Keratinocyte (primary cell): ENCODE data around the gene PKD2. TPM values are rescaled to one million over a fixed set of nuclear protein-coding genes. Genes with fewer than 3 reads are reported as not detected.
"Not testable (repeated sequence)": the region's sequence is repeated elsewhere in the genome, so short reads cannot be mapped to it uniquely, and the experiment has no call there.

Experiments used
- DNase-seq: peaks from one replicate; pipeline ENCODE4 v3.0.0-alpha.2; 2011; ENCODE audit warnings: low read depth, missing footprints, low spot score
- FAIRE-seq: peaks from 2 replicates; lab custom pipeline; 2011; peaks lifted over from hg19 to GRCh38; lab: Jason Lieb, UNC
- H2AFZ ChIP-seq: 2 replicates; pipeline ENCODE4 v1.6.0; 2012; ENCODE audit warnings: low read length, control low read depth, inconsistent platforms; ENCODE audit not compliant: control insufficient read depth
- H3K27ac ChIP-seq: 2 replicates; pipeline ENCODE4 v1.5.1; 2011; ENCODE audit warnings: low read length; ENCODE audit not compliant: control insufficient read depth, insufficient read depth
- H3K27me3 ChIP-seq: 3 replicates; pipeline ENCODE4 v1.6.0; 2011; ENCODE audit warnings: low read length; ENCODE audit not compliant: control insufficient read depth, insufficient read depth; ENCODE audit errors: extremely low read depth
- H3K36me3 ChIP-seq, 2 experiments: 2 replicates in 1 of 2; 3 replicates in 1 of 2; pipeline ENCODE4 v1.5.1; 2011; ENCODE audit warnings: low read length in 2 of 2, mild to moderate bottlenecking in 1 of 2; ENCODE audit not compliant: control insufficient read depth in 2 of 2, insufficient read depth in 2 of 2; ENCODE audit errors: extremely low read depth in 1 of 2
- H3K4me1 ChIP-seq: 3 replicates; pipeline ENCODE4 v1.5.1; 2011; ENCODE audit warnings: low read length; ENCODE audit not compliant: control insufficient read depth, insufficient read depth; ENCODE audit errors: extremely low read depth
- H3K4me2 ChIP-seq: 3 replicates; pipeline ENCODE4 v1.6.0; 2011; ENCODE audit warnings: low read depth, low read length; ENCODE audit not compliant: control insufficient read depth, insufficient read depth; ENCODE audit errors: extremely low read depth
- H3K4me3 ChIP-seq, 3 experiments: fragments of 200-600 bp in 1 of 3; sonication (generic) in 1 of 3; 2 replicates in 2 of 3; 3 replicates in 1 of 3; pipeline ENCODE4 v1.5.1; 2011 to 2016; ENCODE audit warnings: low read length in 3 of 3, mild to moderate bottlenecking in 3 of 3, control low read depth in 2 of 3, inconsistent platforms in 1 of 3, low read depth in 1 of 3, mixed read lengths in 1 of 3, mixed run types in 1 of 3, moderate library complexity in 1 of 3; ENCODE audit not compliant: control insufficient read depth in 2 of 3, insufficient read depth in 2 of 3; ENCODE audit errors: extremely low read depth in 1 of 3
- H3K79me2 ChIP-seq: 2 replicates; pipeline ENCODE4 v1.6.0; 2012; ENCODE audit warnings: low read length; ENCODE audit not compliant: control insufficient read depth, insufficient read depth
- H3K9ac ChIP-seq: 3 replicates; pipeline ENCODE4 v1.6.0; 2011; ENCODE audit warnings: low read length; ENCODE audit not compliant: control insufficient read depth, insufficient read depth; ENCODE audit errors: extremely low read depth
- H3K9me1 ChIP-seq: 3 replicates; pipeline ENCODE4 v1.6.0; 2011; ENCODE audit warnings: low read length; ENCODE audit not compliant: control insufficient read depth, insufficient read depth; ENCODE audit errors: extremely low read depth
- H3K9me3 ChIP-seq: 2 replicates; pipeline ENCODE4 v1.5.1; 2012; ENCODE audit warnings: low read depth, low read length; ENCODE audit not compliant: control insufficient read depth
- H4K20me1 ChIP-seq: 3 replicates; pipeline ENCODE4 v1.6.0; 2011; ENCODE audit warnings: low read length; ENCODE audit not compliant: control insufficient read depth, insufficient read depth; ENCODE audit errors: extremely low read depth
- CTCF ChIP-seq, 3 experiments: IDR thresholded peaks in 1 of 3; conservative IDR thresholded peaks in 1 of 3; optimal IDR thresholded peaks in 1 of 3; 2 replicates in 2 of 3; 3 replicates in 1 of 3; pipeline versions ENCODE3 to v1.5.1; 2011; ENCODE audit warnings: low read length in 3 of 3, mild to moderate bottlenecking in 3 of 3, moderate library complexity in 2 of 3, control low read depth in 1 of 3, inconsistent platforms in 1 of 3; ENCODE audit not compliant: insufficient read depth in 2 of 3; ENCODE audit errors: extremely low read depth in 1 of 3
- EZH2 ChIP-seq: IDR thresholded peaks from one replicate; pipeline ENCODE4 v1.6.1; 2012; ENCODE audit warnings: inconsistent platforms, mild to moderate bottlenecking, low read length, moderate library complexity
- dilution Hi-C: fragments of 300-500 bp; cut with MboI; formaldehyde crosslinking; loops from one replicate; pipeline ENCODE4 v1.7.0; 2020; ENCODE audit warnings: low sequenced_read_pairs; ENCODE audit not compliant: extremely low pct_ligation_motif_present
- polyA plus RNA-seq, 5 experiments: library from polyadenylated mRNA; depleted of rRNA in 3 of 5; stranded (reverse) in 3 of 5; stranded (forward) in 1 of 5; unstranded in 1 of 5; fragments of >200 nt; gene quantifications; 1 replicate in 1 of 5; 2 replicates in 3 of 5; 3 replicates in 1 of 5; pipeline versions ENCODE4 v1.2.1 to v1.2.3, GENCODE V29; 2011 to 2012; ENCODE audit warnings: missing spikeins in 2 of 5, low read depth in 1 of 5, low replicate concordance in 1 of 5

PKD2 gene
- polyA plus RNA-seq, 1 donor (not counting 4 experiments of a cell fraction or from before 2014, with no cell fraction given) = 21.5 TPM

GRCh38 chr4:88107406-88108107 lies 100.1 kb downstream of the PKD2 start:
- Histone ChIP-seq H3K9me1 (no peaks in the 10 kb centered on the region), H3K27me3 (no peaks in the 10 kb centered on the region), H3K36me3 (no peaks in the 10 kb centered on the region), H3K4me2 (no peak overlapping the region), H3K27ac (no peak overlapping the region), H3K4me3 (no peak overlapping the region), H2AFZ (no peak overlapping the region), H4K20me1 (no peaks in the 10 kb centered on the region), H3K9me3 (no peaks in the 10 kb centered on the region), H3K79me2 (no peaks in the 10 kb centered on the region), H3K4me1 (peaks cover 28% of the 10 kb centered on the region), H3K9ac (no peak overlapping the region)
- dilution Hi-C loops = no loop called here
- TF ChIP-seq CTCF (optimal IDR thresholded peaks at IDR 0.05 in 1 of 3, IDR thresholded peaks at IDR 0.05 in 1 of 3, conservative IDR thresholded peaks at IDR 0.05 in 1 of 3; ENCODE audit: extremely low read depth in 1 of 3, insufficient read depth in 2 of 3, low read length in 3 of 3) (no peak), EZH2 (no peak)
- FAIRE-seq = no peak
- no peak for DNase-seq

GRCh38 chr4:88108108-88108465 lies 100.7 kb downstream of the PKD2 start:
- H3K4me2 ChIP-seq, H3K27ac ChIP-seq: not testable (repeated sequence)

GRCh38 chr4:88108747-88109122 lies 101.3 kb downstream of the PKD2 start:
- no peak for TF ChIP-seq EZH2
- no peak for TF ChIP-seq CTCF (optimal IDR thresholded peaks at IDR 0.05 in 1 of 3, IDR thresholded peaks at IDR 0.05 in 1 of 3, conservative IDR thresholded peaks at IDR 0.05 in 1 of 3; ENCODE audit: extremely low read depth in 1 of 3, insufficient read depth in 2 of 3, low read length in 3 of 3)
- Histone ChIP-seq H3K9me1 (no peaks in the 10 kb centered on the region), H3K27me3 (no peaks in the 10 kb centered on the region), H3K79me2 (no peaks in the 10 kb centered on the region), H3K4me1 (peaks cover 28% of the 10 kb centered on the region), H3K36me3 (no peaks in the 10 kb centered on the region), H3K27ac (no peak overlapping the region), H3K9ac (no peak overlapping the region), H3K4me3 (no peak overlapping the region), H3K9me3 (no peaks in the 10 kb centered on the region), H3K4me2 (no peak overlapping the region), H4K20me1 (no peaks in the 10 kb centered on the region), H2AFZ (no peak overlapping the region)
- dilution Hi-C loops = no loop called here
- no peak for DNase-seq
- FAIRE-seq = no peak

More at GRCh38 chr4:88108108-88108465, 100.7 kb downstream of the PKD2 start:
- H3K9me1 ChIP-seq, H4K20me1 ChIP-seq, H3K27me3 ChIP-seq, H3K36me3 ChIP-seq, DNase-seq, H3K4me3 ChIP-seq, dilution Hi-C loops, H3K9me3 ChIP-seq, H2AFZ ChIP-seq, FAIRE-seq, H3K79me2 ChIP-seq, H3K9ac ChIP-seq: not testable (repeated sequence)
- peaks cover 28% of the 10 kb centered on the region for H3K4me1 ChIP-seq
